ENCODE measurements around the gene CMSS1. TPM values are rescaled to one million over a fixed set of nuclear protein-coding genes. Genes with fewer than 3 reads are reported as not detected.

CMSS1 gene
- polyA plus RNA-seq, 1 of the 3 experiments (the other 2 are of a cell fraction), result 9.1 TPM

GRCh38 chr3:99871231-99872045 lies 53.8 kb downstream of the CMSS1 start:
- no peaks in the 10 kb centered on the region for H3K9me2 ChIP-seq
- DNase-seq, result no peak
- TF ChIP-seq RCOR1 (IDR thresholded peaks at IDR 0.05; ENCODE audit: low read length) (no peak), RFX5 (IDR thresholded peaks at IDR 0.05; ENCODE audit: low read length) (no peak), POLR2AphosphoS5 (IDR thresholded peaks at IDR 0.05; ENCODE audit: low read depth, low read length) (no peak), FOSL2 (IDR thresholded peaks at IDR 0.05; ENCODE audit: borderline replicate concordance, low read depth) (no peak), USF1 (IDR thresholded peaks at IDR 0.05; ENCODE audit: borderline replicate concordance, low read depth) (no peak), GATA2 (CRISPR knock-in tag; IDR thresholded peaks at IDR 0.05) (no peak), IRF3 (IDR thresholded peaks at IDR 0.05; ENCODE audit: low read depth, low read length) (no peak), TAF1 (IDR thresholded peaks at IDR 0.05; ENCODE audit: borderline replicate concordance, low read depth, low read length) (no peak), ZBTB33 (IDR thresholded peaks at IDR 0.05; ENCODE audit: borderline replicate concordance, low read depth) (no peak), JUND (IDR thresholded peaks at IDR 0.05) (no peak), RAD21 (IDR thresholded peaks at IDR 0.05; ENCODE audit: low read length) (no peak), TCF12 (IDR thresholded peaks at IDR 0.05) (no peak), MAX (IDR thresholded peaks at IDR 0.05; ENCODE audit: low read depth) (no peak), EZH2phosphoT487 (IDR thresholded peaks at IDR 0.05; ENCODE audit: borderline replicate concordance, low read depth) (no peak), YY1 (IDR thresholded peaks at IDR 0.05; ENCODE audit: low read depth) (no peak), EP300 (IDR thresholded peaks at IDR 0.05; ENCODE audit: borderline replicate concordance in 1 of 2, low read depth in 1 of 2, low read length in 1 of 2) (no peak)
- POLR2A ChIA-PET, result no interaction called here
- peaks cover 18% of the 10 kb centered on the region for H3F3A ChIP-seq (replicated peaks; ENCODE audit: insufficient read depth)
- H3K27ac ChIP-seq (ENCODE audit: low read depth in 2 of 2, low read length in 1 of 2), result no peak overlapping the region
- WGBS (ENCODE audit: low lambda C conversion rate), result 85% methylated on average over 4 of the region's 4 CpGs
- no peaks in the 10 kb centered on the region for H3K27me3 ChIP-seq (ENCODE audit: insufficient read depth)
- peak overlapping the region in 1 of 2 experiments; percentile 18; a peak in 1 of 4 replicates for H3K4me3 ChIP-seq (ENCODE audit: low read depth in 2 of 2, low read length in 1 of 2)
- no peak overlapping the region for H3K9ac ChIP-seq
- 0 out of 2 replicates have a peak, but pooled peaks cover 7% of the 10 kb centered on the region for H4K20me1 ChIP-seq (ENCODE audit: insufficient read depth)
- CTCF ChIA-PET, result interaction anchor here (0.6 to 2.6 kb wide), 7 partner anchors 10 to 383 kb away, joined by 3 to 10 read pairs (median 4); no protein-coding TSS in a partner anchor
- H2AFZ ChIP-seq (ENCODE audit: low read depth), result no peak overlapping the region
- H3K4me1 ChIP-seq (ENCODE audit: control insufficient read depth in 1 of 2, insufficient read depth in 2 of 2, low read depth in 1 of 2, low read length in 1 of 2), result peaks cover 2 to 46% of the 10 kb centered on the region in 2 experiments; a peak in 3 of 4 replicates
- H3K4me2 ChIP-seq, result peak overlapping the region; percentile 85; the same call in 1 of the 2 replicates
- H3K79me2 ChIP-seq (ENCODE audit: insufficient read depth), result peaks cover 95% of the 10 kb centered on the region
- peaks cover 24 to 48% of the 10 kb centered on the region in 2 experiments for H3K36me3 ChIP-seq (replicated peaks in 1 of 2; ENCODE audit: control insufficient read depth in 1 of 2, insufficient read depth in 2 of 2, low read length in 1 of 2)
- H3K9me3 ChIP-seq, result no peaks in the 10 kb centered on the region

Data from SK-N-SH (cell line).